Inflammatory macrophage treated with lipopolysaccharide for 1 hour (primary cell): ENCODE results near the gene SDHA.
"Not testable (repeated sequence)": the region's sequence is repeated elsewhere in the genome, so short reads cannot be mapped to it uniquely, and the experiment has no call there.

ENCODE experiments used
- DNase-seq, 2 donors: peaks; one replicate each; pipeline ENCODE4 v3.0.0-alpha.2; 2020 to 2022

The SDHA gene

DNA sequence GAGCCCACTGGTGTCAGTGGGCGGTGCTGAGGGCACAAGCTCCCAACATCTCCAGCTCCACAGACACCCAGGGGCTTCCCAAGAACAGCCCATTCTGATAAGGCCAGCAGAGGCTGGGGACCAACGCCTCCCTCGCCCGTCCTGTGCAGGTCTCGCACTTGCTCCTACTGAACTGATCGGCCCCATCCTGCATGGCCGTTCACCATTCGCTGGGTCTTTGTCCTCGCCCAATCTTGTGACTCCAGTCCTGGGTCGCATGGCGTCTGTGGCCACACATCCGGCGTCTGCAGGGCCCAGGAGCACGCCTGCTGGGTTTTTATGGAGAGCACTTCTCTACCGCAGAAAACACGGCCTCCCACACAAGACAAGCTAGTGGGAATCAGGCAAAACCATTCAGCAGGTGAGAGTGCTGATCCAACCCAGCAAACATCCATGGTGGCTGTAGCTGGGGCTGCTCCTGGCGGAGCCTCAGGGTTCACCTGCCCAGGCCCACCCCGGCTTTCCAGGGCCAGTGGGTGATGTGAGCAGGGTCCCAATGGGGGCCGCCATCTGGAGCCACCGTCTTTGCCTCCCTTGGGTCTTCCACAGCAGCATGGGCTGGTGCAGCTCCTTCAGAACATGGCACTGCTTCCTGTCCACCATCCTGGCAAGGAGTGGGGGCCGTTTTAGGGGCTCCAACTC, 19.5 kb upstream of the SDHA start:
- DNase-seq: no peak

DNA sequence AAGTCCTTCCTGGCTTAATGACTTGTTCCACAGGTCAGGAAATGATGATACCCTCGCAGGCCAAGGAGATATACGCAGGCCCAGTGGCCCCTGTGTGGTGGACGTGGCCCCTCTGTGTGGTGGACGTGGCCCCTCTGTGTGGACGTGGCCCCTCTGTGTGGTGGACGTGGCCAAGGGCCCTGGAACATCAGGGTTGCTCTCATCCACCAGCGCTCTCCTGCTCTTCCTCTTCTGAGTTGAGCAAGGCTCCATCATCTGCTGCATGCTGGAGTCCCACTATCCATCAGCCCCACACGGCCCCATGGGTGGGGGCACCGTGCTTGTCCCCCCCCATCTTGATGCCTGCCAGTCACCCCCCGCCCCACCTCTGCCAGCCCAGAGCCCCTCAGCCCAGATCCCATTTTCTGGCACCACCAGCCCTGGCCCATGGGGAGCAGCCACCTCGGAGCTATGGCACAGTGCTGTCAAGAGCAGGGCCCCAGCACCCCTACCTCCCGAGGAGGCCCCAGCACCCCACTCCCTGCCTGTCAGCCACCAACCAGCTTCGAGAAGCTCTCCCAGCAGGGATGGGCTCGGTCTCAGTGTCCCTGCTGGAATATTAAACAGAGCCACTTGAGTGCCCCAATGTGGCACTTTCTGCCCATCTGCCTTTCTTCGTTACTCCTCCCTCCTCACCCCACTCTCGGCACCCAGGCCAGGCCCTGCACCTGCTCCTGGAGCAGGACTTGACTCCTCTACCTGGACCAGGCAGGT, 18.7 kb upstream of the SDHA start:
- DNase-seq: no peak

DNA sequence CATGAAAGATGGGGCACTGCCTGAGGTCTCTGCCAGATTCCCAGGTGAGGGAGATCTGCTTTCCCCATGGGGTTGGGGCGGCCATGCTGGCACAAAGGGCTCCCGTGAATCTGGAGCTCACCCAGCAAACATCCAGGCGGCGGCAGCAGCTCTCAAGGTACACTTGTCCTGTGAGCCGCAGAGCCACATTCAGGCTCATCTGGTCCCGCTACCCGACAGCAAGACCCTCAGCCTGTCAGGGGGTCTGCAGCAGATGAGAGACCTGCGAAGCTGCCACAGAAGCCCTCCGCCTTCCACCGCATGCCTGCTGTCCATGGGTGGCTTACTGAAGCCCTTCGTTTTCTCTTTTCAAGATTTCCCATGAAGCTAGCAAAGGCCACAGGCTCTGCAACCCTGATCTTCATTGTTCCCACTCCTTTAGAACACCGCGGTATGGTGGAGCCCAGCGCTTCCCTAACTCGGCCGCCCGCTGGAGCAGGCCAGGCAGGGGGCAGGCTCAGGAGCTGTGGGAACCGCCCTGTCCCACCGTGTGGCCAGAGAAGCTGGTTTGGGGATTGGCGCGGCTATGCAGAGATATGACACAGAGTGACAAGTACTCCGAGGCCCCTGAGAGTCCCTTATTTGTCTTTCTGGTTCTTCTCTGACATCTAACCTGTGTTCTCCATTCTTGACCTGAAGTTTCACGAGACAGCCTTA, 18.0 kb upstream of the SDHA start:
- DNase-seq: no peak

DNA sequence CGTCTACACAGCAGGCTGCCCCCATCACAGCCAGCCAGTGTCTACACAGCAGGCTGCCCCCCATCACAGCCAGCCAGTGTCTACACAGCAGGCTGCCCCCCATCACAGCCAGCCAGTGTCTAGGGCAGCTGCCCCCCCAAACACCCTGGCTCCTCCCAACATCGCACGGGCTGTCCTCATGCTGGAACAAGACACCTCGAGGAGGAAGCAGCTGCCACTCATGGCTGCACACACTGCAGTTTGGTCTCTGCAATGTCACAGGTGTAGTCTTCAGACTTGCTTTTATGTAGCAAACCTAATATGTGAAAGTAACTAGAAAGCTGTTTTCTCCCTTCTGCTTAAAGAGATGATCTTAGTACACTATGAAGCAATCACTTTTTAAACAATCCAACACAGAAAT, 17.1 kb upstream of the SDHA start:
- no peak for DNase-seq

DNA sequence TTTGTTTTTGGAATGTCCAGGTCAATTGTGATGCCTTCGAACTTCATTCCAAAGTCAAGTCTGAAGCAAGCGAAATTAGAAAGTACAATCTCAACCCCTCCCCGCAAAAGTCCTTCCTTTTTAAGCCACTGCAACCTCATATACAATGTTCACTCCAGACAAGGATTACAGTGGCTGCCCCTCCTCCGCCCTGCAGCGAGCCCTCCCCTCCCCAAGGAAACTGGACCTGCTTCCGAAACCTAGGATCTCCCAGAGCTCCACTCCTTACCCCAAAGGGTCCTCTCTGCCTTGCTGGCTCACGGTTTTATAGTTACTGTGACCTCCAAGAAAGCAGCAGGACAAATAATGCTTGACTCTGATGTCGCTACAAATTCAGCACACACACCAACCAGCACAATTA, 16.4 kb upstream of the SDHA start:
- DNase-seq: no peak

DNA sequence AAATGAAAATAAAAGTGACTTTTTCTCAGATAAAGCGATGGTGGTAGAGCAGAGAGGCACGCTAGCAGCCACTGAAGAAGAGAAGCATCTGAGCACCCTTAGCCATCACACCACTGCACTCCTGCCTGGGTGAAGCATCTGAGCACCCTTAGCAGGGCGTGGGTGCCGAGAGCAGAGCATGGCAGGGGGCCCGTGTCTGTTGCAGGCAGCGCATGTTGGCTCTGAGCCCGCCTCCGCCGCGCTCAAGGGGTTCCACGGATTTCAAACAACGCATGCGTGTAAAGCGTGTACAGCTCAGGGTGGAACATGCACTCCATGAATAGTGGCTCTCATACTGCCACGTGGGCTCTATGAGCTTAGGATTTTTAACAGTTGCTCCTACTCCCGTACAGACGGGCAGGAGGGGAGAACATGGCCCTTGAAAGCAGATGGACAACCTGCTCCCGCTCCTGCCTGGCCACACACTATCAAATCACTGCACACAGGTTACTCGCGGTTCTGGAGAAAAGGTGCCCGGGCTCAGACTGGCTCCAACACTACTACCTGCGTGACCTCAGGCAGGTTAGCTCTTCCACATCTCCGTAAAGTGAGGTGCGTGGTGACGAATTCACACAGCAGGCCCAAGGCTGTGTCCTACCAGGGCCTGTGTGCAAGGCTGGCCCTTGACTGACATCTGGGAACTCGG, 14.7 kb upstream of the SDHA start:
- no peak for DNase-seq

DNA sequence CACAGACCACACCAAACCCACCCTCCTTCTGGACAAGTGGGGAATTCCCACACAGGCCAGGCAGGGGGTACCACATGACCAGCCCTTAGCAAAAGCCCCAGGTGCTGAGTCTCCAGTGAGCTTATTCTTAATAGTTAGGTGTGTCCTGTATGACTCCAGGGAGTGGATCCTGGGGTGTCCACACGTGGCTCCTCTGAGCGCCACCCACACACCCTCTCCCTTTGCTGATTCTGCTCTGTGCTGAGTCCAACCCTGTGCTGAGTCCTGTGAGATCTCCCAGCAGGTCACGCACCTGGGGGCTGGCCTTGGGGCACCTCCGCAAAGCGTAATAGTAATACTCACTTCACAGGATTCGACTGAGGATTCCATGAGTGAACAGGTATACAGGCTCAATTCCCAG, 14.1 kb upstream of the SDHA start:
- no peak for DNase-seq

DNA sequence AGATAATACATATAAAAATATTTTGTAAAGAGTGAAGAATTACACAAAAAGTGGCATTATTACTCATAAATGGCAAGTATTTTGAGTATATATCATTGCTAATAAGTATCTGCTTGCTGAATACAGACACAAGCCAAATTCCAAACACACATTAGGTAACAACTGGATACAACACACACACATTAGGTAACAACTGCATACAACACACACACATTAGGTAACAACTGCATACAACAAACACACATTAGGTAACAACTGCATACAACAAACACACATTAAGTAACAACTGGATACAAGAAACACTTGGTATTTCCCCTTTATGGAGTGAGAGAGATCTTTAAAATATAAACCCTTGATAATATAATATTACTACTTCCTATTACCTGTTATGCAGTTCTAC, 13.7 kb upstream of the SDHA start:
- DNase-seq: no peak

DNA sequence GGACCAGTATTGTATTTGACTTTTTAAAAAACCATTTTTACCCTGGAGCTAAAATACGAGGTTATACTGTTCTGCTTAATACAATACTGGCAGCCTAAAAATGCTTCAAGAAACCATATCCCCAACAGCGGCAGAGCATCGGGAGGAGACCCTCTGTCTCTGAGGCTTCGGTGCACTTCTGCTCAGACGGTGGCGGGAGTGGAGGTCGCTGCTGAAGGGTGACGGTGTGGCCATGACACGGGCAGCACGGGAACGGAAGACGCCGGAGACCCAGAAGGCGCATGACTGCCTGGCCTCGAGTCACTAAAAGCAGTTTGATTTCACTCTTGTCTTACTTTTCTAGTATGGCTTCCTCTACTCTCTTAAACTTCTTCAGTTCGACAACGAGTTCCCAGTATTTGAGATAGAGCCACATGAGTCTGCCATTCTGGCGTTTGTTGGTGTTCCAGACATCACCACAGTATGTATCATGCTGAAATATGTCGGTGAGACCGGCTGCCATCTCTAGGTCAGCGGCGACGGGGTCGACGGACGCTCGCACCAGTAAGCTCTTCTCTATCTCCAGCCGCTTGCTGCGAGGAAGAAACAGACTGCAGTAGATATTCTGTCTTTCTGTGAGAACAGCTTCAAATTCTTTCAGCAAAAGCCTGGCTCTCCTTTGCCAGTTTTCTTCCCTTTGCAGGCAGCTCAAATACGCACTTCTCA, 13.0 kb upstream of the SDHA start:
- no peak for DNase-seq

DNA sequence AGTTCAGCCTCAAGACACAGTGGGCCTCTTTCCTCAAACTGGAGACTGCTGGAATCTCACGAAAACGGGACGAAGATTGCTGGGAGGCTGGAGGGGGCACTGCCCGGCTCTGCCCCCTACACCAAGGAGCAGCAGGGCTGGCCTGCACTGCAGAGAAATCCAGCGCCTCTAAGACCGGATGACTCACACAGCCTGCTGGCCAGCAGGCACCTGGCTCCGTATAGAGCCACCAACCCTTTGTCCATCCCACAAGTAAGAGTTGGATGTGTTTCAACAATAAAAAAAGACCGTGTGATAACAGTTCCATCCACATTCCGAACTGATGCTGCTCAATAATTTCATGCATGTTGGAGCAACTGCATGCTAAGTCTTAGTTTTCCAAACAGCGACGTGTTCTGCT, 11.7 kb upstream of the SDHA start:
- DNase-seq: no peak

DNA sequence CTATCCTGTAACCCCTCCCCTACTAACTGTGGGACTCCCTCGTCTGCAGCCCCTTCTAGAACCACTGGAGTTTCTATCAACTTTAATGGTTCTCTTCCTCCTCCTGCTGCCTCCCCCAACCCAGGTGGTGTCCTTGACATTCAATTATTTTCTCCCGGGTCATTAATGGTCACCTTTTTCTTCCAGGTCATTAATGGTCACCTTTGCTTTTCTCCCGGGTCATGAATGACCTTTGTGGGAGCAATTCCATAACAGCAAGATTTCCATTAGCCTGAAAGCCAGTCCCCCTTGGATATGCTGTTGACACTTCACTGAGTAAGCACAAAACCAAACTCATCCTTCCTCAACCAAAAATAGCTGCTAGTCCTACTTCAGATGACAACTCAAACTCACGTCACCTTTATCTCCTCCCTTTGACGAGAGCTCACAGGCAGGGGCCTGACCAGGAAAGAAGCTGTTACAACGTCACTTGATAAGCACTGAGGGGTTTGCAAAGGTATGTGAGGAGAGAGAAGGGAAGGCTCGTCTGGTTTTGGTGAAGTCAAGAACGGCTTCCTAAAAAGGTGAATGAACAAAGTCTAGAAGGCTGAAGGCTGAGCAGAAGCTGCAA, 11.1 kb upstream of the SDHA start:
- no peak for DNase-seq

DNA sequence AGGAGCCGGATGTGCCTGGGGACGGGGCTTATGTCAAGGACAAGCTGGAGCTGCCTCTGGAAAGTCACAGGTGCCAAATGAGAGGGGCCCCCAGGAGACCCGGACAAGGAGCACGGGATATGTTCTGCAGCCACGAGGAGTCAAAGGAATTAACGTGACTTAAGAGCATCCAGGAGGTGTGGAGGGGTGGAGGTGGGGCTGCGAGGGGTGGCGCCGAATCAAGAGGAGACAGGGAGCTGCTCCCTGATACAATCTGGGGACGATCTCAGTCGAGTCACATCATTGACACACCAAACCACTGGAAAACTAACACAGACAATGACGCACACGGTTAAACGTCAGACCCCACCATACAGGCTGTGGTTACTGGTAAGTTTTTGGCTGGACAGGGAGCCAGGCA, 10.5 kb upstream of the SDHA start:
- no peak for DNase-seq

DNA sequence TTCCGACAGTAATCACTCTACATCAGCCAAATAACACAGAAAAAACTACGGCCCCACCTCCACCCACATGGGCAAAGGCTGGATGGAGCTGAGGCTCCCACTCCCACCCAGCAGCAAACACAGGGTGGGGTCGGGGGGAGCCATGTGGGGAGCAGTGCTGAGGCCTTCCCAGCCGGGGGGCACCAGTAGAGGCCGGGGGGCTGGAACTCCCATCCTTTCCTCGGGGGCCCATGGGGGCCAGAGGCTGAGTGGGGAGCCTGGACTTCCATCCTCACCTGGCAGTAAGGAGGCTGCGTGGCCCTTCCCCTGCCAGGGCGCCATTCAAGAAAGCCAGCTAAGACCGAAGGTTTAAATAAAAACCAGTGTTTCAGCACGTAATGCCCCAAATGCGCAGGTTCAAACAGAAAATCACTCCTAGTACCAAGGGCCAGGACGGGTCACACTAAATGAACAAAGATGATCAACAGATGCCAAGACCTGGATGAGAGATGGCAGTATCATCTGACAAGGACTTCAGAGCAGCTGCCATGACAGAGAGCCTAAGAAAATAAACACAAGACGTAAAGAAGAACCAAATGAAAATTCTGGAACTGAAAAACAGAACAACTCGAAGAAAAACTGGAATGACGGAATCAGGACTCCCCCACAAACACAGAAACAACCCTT, 9.5 kb upstream of the SDHA start:
- peak in 1 of 2 donors; percentile 2 for DNase-seq

DNA sequence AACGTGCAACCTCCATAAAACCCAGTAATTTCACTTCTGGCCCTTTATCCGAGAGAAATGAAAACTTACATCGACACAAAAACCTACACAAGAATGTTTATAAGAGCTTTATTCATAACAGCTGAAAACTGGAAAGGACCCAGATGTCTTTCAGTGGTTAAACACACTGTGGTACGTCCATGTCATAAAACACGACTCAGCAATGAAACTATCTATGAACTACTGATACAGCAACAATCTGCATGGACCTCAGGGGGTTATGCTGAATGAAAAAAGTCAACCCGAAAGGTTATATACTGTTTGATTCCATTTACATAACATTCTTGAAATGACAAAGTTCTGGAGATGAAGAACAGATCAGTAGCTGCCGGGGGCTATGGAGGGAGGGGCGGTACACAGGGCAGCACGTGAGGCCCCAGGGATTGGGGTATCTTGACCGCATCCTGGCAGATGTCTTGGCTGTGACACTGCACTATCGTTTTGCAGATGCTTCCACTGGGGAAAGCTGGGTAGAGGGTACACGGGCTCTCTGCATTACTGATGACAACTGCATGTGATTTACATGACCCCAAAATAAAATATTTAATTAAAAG, 4.2 kb upstream of the SDHA start:
- no peak for DNase-seq

DNA sequence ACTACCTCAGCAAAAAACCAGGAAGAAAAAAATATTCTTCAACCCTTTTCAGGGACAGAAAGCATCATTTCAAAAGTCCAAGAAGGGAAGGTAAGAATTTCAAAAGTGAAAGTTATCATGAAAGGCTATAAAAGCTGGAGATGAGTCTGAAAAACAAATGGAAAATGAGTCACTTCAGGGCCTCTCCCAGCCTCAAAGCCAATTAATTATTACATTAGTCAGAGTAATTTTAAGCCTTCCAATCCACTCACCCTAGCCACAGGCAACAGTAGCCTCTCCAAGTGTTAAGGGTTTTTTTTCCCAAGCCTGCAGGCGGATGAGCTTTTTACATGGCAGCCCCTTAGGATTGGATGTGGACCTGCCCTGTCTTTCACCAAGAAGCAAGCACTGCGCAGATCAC, 2.9 kb upstream of the SDHA start:
- not testable (repeated sequence) for DNase-seq

DNA sequence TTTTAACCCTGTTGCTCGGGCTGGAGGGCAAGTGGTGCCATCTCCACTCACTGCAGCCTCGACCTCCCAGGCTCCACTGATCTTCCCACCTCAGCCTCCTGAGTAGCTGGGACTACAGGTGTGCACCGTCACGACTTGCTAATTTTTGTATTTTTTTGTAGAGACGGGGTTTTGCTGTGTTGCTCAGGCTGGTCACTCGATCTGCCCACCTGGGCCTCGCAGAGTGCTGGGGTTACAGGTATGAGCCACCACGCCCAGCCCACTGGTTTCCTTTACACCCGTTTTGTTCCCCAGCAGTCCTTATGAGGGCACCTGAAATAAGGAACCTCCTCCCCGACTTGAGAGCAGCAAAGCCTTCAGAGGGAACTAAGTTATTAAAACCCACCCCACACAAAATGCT, 2.0 kb upstream of the SDHA start:
- DNase-seq: not testable (repeated sequence)

DNA sequence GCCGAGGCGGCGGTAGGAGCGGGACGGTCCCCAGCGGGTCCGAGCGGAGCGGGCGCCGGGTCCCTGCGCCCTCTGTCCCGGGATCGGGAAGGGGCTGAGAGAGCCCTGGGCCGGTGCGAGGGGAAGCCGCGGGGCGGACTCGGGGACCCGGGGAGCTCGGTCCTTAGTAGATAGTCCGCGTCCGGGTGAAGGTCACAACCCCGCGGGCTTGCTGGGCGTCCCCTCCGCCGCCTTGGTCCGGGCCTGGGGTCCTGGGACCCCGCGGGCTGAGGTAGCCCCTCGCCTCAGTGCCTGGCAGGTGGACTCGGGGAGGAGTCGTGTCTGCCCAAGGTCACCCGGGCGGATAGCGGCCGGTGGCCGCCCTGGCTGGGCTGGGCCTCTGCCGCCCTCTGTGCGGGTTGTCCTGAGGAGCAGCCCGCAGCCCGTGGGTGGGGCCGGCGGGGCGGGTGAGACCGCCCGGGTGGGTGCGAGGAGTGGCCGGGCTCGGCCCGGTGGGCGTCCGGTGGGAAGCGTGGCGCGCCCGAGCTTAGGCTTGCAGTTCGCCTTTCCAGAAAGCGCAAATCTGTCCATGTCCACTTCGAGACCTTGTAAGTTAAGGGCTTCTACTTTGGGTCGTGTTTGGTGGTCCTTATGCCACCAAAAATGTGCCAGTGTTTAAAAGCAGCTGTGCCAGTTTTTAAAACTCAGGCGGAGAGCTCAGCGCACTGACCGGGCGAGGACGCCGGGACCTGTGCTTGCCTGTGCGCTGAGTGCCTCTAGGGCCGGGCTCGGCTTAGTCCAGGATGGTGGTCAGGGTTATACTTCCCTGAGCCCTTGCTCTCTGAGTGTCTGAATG, 554 bp downstream of the SDHA start:
- DNase-seq: peak; percentile 43 to 49

DNA sequence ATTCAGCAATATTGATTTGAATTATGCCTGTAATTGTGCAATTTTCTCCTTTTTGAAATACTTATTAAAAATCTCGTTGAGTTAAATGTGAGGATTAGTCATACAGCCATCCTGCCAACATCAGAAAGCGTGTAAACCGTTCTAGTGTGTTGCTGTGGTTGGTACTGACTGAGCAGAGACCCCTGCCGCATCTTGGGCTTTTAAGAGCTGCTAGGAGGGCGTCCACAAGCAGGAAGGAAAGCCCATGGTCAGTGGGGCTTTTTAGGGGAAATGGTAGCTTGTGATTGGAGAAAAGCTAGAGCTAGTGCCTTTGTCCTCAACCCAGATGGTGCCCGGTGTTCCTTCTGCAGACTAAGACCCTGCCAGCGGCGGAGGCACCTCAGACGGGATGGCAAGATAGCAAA, 1.3 kb downstream of the SDHA start:
- peak; percentile 18 to 40 for DNase-seq

DNA sequence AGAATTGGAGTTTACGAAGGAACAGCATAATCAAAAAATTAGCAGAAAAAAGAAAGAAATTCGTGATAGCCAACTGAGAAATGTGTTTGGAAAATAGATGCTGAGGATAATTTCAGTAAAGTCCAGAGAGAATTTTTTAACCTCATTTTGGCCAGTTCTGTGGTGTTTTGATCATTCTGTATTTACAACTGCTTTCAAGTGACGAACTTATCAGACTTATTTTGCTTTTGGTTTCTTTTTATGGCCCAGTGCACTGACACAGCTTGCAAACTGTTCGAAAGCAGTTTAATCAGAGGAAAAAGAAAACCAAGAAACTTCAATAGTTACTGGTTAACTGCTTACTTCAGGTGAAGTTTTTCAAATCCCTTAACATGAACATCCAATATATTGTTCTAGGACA, 1.9 kb downstream of the SDHA start:
- DNase-seq: peak; percentile 6 to 7

DNA sequence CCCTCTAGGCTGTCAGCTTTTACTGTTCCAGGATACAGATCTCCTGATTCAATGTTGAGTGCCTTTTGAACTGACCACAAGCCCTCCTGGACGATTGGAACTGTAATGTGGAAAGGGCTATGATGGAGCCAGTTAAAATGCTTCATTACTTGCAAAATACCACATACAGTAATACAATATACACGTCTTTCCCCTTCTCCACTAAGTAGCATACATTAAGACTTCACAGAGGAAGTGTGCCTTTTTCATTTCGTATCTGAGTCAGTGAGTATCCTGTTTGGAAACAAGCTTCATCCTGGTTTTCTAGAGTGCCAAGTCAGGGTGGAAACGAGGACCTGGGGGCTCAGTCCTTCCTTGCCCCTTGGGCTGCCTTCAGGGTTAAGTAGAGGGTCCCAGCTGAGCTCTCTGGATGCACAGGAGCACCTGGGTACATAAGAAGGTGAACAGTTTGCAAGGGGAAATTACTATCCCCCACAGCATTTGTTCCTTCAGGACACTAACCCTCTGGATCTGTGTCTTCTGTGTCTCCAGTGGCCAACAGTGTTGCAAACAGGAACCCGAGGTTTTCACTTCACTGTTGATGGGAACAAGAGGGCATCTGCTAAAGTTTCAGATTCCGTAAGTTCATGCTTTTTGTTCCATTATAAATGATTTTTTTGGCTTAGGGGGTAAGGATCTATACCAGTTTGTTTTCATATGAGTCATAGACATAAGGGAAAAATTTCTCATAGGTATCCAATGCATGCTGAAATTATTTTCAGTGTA, 5.0 kb downstream of the SDHA start:
- DNase-seq: peak; percentile 8 to 15
